Breast epithelium (tissue), 4 donors: ENCODE results near the gene NOM1. TPM values are rescaled to one million over a fixed set of nuclear protein-coding genes. Genes with fewer than 3 reads are reported as not detected.

Source experiments
- DNase-seq, 2 donors: peaks; one replicate each; pipeline ENCODE4 v3.0.0-alpha.2; 2019; ENCODE audit warnings: low spot score in 2 of 2
- H3K27ac ChIP-seq, 2 donors: fragments of 200-600 bp; sonication (generic) in 1 of 2; one replicate each; pipeline ENCODE4 v1.5.1; 2016 to 2019; ENCODE audit warnings: mild to moderate bottlenecking in 1 of 2
- H3K27me3 ChIP-seq, 2 donors: fragments of 200-600 bp; sonication (generic) in 1 of 2; one replicate each; pipeline versions ENCODE4 v1.5.1 to v1.6.0; 2017 to 2019; ENCODE audit warnings: control low read depth in 1 of 2, mild to moderate bottlenecking in 1 of 2
- H3K36me3 ChIP-seq: fragments of 200-600 bp; one replicate; pipeline ENCODE4 v1.5.1; 2019
- H3K4me1 ChIP-seq, 2 donors: fragments of 200-600 bp; sonication (generic); one replicate each; pipeline ENCODE4 v1.5.1; 2016 to 2019; ENCODE audit warnings: control low read depth in 1 of 2
- H3K4me3 ChIP-seq, 3 donors: fragments of 200-600 bp; sonication (generic); 1 replicate in 2 of 3; 2 replicates in 1 of 3; pipeline ENCODE4 v1.5.1; 2016 to 2019; ENCODE audit warnings: mild to moderate bottlenecking in 3 of 3, moderate library complexity in 2 of 3
- H3K9me3 ChIP-seq, 2 donors: fragments of 200-600 bp; sonication (generic) in 1 of 2; one replicate each; pipeline ENCODE4 v1.5.1; 2016 to 2019; ENCODE audit warnings: control low read depth in 1 of 2
- POLR2A ChIP-seq: fragments of 450-650 bp; IDR thresholded peaks from one replicate; pipeline ENCODE4 v1.6.1; 2016; ENCODE audit warnings: antibody characterized with exemption, mild to moderate bottlenecking, moderate library complexity
- POLR2AphosphoS5 ChIP-seq, 3 donors: sonication (generic); formaldehyde crosslinking; IDR thresholded peaks; one replicate each; pipeline ENCODE4 v1.6.1; 2017; ENCODE audit warnings: antibody characterized with exemption in 3 of 3
- intact Hi-C: fragments of 100-400 bp; cut with DNase I; formaldehyde crosslinking; loops from one replicate; pipeline ENCODE4 v1.15.1; 2023; ENCODE audit warnings: low total_unique reads
- total RNA-seq, 3 donors: library from RNA; depleted of rRNA; stranded (reverse); fragments of >200 nt; gene quantifications; one replicate each; pipeline ENCODE4 v1.1.0, GENCODE V29; 2016
- TF ChIP-seq, protein P1 (sequence below), 3 donors: fragments of 450-650 bp; IDR thresholded peaks; one replicate each; pipeline ENCODE4 v1.5.1; 2016 to 2017; ENCODE audit warnings: antibody characterized with exemption in 3 of 3, mild to moderate bottlenecking in 3 of 3, moderate library complexity in 3 of 3

Gene NOM1
- total RNA-seq, 3 donors from 2014 or later, result 17.1 to 31.5 (median 25.2) TPM

DNA sequence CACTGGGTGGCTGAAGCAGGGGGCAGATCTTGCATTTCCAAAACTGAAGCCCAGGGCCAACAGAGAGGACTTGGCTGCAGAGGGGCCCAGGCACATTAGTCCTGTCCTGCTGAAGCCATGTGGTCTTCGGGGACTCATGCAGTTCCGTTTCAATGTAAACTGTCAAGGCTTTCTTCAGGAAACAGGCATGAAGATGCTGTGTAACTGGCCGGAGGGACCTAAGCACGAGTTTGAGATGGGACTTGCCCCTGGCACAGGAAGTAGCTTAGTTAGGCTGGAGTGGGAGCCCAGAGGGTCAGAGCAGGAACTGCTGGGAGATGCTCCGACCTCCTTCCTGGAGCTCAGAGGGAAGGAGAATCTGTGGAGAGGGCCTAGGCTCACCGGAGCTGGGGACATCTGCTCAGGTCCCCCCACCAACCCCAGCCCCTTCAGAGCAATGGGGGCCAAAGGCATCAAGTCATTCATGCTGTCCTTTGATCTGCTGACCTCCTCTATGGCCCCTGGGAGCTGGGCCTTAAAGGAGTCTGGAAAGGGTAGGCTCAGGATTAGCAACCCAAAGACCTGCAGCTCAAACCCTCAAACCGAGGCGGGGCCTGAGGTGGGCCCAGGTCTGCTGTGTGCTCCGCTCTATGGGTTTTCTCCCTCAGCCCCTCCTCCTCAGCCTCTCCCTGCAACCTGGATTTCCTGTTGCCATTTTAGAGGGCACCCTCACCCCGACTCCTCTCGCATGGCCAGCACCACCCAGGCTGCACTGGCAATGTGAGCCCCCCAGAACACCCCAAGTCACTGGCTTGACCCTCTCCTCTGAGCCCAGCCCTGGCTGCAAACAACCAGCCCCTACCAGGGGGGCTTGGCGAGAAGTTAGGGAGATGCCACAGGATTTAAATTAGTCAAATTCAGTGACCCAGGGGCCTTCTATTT lies 65.4 kb downstream of the NOM1 start:
- TF ChIP-seq, protein P1, sequence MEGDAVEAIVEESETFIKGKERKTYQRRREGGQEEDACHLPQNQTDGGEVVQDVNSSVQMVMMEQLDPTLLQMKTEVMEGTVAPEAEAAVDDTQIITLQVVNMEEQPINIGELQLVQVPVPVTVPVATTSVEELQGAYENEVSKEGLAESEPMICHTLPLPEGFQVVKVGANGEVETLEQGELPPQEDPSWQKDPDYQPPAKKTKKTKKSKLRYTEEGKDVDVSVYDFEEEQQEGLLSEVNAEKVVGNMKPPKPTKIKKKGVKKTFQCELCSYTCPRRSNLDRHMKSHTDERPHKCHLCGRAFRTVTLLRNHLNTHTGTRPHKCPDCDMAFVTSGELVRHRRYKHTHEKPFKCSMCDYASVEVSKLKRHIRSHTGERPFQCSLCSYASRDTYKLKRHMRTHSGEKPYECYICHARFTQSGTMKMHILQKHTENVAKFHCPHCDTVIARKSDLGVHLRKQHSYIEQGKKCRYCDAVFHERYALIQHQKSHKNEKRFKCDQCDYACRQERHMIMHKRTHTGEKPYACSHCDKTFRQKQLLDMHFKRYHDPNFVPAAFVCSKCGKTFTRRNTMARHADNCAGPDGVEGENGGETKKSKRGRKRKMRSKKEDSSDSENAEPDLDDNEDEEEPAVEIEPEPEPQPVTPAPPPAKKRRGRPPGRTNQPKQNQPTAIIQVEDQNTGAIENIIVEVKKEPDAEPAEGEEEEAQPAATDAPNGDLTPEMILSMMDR (IDR thresholded peaks at IDR 0.05), result no peak
- TF ChIP-seq POLR2AphosphoS5 (IDR thresholded peaks at IDR 0.05), result no peak
- no peak for TF ChIP-seq POLR2A
- H3K36me3 ChIP-seq, result no peaks in the 10 kb centered on the region
- H3K4me3 ChIP-seq, result no peak overlapping the region
- peaks cover 8 to 94% of the 10 kb centered on the region in 2 donors for H3K27me3 ChIP-seq
- DNase-seq, result no peak
- peaks cover 0 to 15% of the 10 kb centered on the region in 2 donors for H3K4me1 ChIP-seq
- intact Hi-C loops, result loop anchor here (2.0 kb wide), 1 partner anchor 18 kb away; no protein-coding TSS in a partner anchor
- no peak overlapping the region for H3K27ac ChIP-seq
- no peaks in the 10 kb centered on the region for H3K9me3 ChIP-seq

DNA sequence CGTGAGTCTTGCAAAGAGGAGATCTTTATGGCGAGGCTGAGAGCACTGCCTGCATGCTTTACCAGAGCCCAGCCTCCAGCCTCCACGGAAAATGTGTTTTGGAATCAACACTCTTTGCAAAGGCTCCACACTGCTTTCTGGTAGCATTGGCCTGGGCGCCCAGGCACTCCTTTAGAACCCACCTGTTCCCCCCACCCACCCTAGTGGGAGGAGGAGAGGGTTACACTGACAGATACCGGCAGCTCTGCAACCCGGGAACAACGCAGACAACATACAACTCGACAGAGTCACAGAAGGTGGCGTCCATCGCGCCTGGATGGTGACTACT lies 66.5 kb downstream of the NOM1 start:
- TF ChIP-seq, protein P1 (IDR thresholded peaks at IDR 0.05), result no peak
- no peak for TF ChIP-seq POLR2A
- TF ChIP-seq POLR2AphosphoS5 (IDR thresholded peaks at IDR 0.05), result no peak
- no peak overlapping the region for H3K27ac ChIP-seq
- no peaks in the 10 kb centered on the region for H3K36me3 ChIP-seq
- no peak for DNase-seq
- H3K9me3 ChIP-seq, result no peaks in the 10 kb centered on the region
- no peak overlapping the region for H3K4me3 ChIP-seq
- intact Hi-C loops, result no loop called here
- H3K4me1 ChIP-seq, result peaks cover 4 to 19% of the 10 kb centered on the region in 2 donors
- peaks cover 13 to 95% of the 10 kb centered on the region in 2 donors for H3K27me3 ChIP-seq

GRCh38 chr7:157016352-157017041 lies 67.0 kb downstream of the NOM1 start:
- H3K27ac ChIP-seq, result no peak overlapping the region
- H3K27me3 ChIP-seq, result peaks cover 16 to 95% of the 10 kb centered on the region in 2 donors
- H3K9me3 ChIP-seq, result no peaks in the 10 kb centered on the region
- H3K4me3 ChIP-seq, result no peak overlapping the region
- intact Hi-C loops, result no loop called here
- peaks cover 8 to 21% of the 10 kb centered on the region in 2 donors for H3K4me1 ChIP-seq
- no peak for DNase-seq
- no peaks in the 10 kb centered on the region for H3K36me3 ChIP-seq
- no peak for TF ChIP-seq POLR2AphosphoS5 (IDR thresholded peaks at IDR 0.05)
- TF ChIP-seq POLR2A, result no peak
- TF ChIP-seq, protein P1 (IDR thresholded peaks at IDR 0.05), result no peak

DNA sequence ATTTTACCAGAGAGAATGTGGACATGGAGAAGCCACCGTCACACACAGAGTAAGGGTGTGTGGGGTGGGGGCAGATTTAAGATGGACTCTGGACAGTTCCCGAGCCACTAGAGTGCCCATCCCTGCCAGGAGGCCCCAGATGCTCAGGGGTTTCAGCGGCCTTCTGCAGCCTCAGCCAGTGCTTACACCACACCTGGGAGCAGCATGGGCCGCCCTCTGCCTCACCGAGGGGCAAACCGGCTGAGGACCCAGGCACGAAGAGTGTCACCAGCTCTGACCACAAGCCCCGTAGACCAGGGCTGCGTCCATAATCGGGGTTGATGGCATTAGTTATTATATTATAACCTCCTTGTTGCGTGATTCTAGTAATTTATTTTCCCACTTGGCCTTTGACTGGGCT lies 67.6 kb downstream of the NOM1 start:
- intact Hi-C loops, result no loop called here
- H3K4me1 ChIP-seq, result peaks cover 8 to 21% of the 10 kb centered on the region in 2 donors
- peaks cover 16 to 98% of the 10 kb centered on the region in 2 donors for H3K27me3 ChIP-seq
- DNase-seq, result no peak
- H3K36me3 ChIP-seq, result no peaks in the 10 kb centered on the region
- no peak overlapping the region for H3K27ac ChIP-seq
- H3K4me3 ChIP-seq, result no peak overlapping the region
- no peaks in the 10 kb centered on the region for H3K9me3 ChIP-seq
- TF ChIP-seq POLR2AphosphoS5 (IDR thresholded peaks at IDR 0.05) (no peak), POLR2A (no peak)
- TF ChIP-seq, protein P1 (IDR thresholded peaks at IDR 0.05), result no peak
